GM23338 (cell line): ENCODE measurements around the gene FGF1. TPM values are rescaled to one million over a fixed set of nuclear protein-coding genes. Genes with fewer than 3 reads are reported as not detected.

Experiments used
- ATAC-seq: fragments of 200-7000 bp; cut with Tn5 transposase; 3 replicates; pipeline ENCODE4 v1.9.1; 2020
- DNase-seq: peaks from one replicate; pipeline ENCODE4 v3.0.0-alpha.2; 2015; ENCODE audit warnings: low spot score
- H2AFZ ChIP-seq: fragments of 200-600 bp; sonication (generic); 2 replicates; pipeline ENCODE4 v1.8.0; 2016; ENCODE audit warnings: antibody characterized with exemption, mild to moderate bottlenecking, moderate library complexity
- H3F3A ChIP-seq: fragments of 200-600 bp; sonication (generic); replicated peaks from 2 replicates; pipeline ENCODE4 v1.8.0; 2017; ENCODE audit warnings: antibody characterized with exemption, mixed run types, low read depth
- H3K27ac ChIP-seq: fragments of 200-600 bp; sonication (generic); 2 replicates; pipeline ENCODE4 v1.6.1; 2016; ENCODE audit warnings: low read depth
- H3K27me3 ChIP-seq: fragments of 200-600 bp; sonication (generic); 2 replicates; pipeline ENCODE4 v1.8.0; 2016; ENCODE audit warnings: mild to moderate bottlenecking, mixed run types, moderate library complexity; ENCODE audit not compliant: insufficient read depth
- H3K36me3 ChIP-seq: fragments of 200-600 bp; sonication (generic); 2 replicates; pipeline ENCODE4 v1.8.0; 2016; ENCODE audit warnings: mild to moderate bottlenecking; ENCODE audit not compliant: insufficient read depth
- H3K4me1 ChIP-seq: fragments of 200-600 bp; sonication (generic); 2 replicates; pipeline ENCODE4 v1.8.0; 2016; ENCODE audit warnings: mild to moderate bottlenecking, moderate library complexity; ENCODE audit not compliant: insufficient read depth
- H3K4me2 ChIP-seq: fragments of 200-600 bp; sonication (generic); 2 replicates; pipeline ENCODE4 v1.7.1; 2017; ENCODE audit warnings: mixed run types
- H3K4me3 ChIP-seq: fragments of 200-600 bp; sonication (generic); 2 replicates; pipeline ENCODE4 v1.6.1; 2016; ENCODE audit warnings: mixed run types
- H3K79me2 ChIP-seq: fragments of 200-600 bp; sonication (generic); replicated peaks from 2 replicates; pipeline ENCODE4 v1.8.0; 2017; ENCODE audit warnings: mild to moderate bottlenecking; ENCODE audit not compliant: insufficient read depth
- H3K9me2 ChIP-seq: fragments of 200-600 bp; sonication (generic); 2 replicates; pipeline ENCODE4 v1.8.0; 2017; ENCODE audit not compliant: insufficient read depth
- H4K20me1 ChIP-seq: fragments of 200-600 bp; sonication (generic); replicated peaks from 2 replicates; pipeline ENCODE4 v1.8.0; 2017; ENCODE audit warnings: mild to moderate bottlenecking; ENCODE audit not compliant: insufficient read depth
- H3K27ac Mint-ChIP-seq: 2 replicates; pipeline ENCODE4 v1.8.0; 2020; ENCODE audit warnings: inconsistent platforms, mild to moderate bottlenecking, moderate library complexity, mixed read lengths
- H3K27me3 Mint-ChIP-seq: 3 replicates; pipeline ENCODE4 v1.8.0; 2022; ENCODE audit warnings: low read depth, mild to moderate bottlenecking, moderate library complexity, mixed read lengths, inconsistent platforms; ENCODE audit not compliant: insufficient read depth, poor library complexity
- H3K36me3 Mint-ChIP-seq: 3 replicates; pipeline ENCODE4 v1.8.0; 2021; ENCODE audit warnings: low read depth, mild to moderate bottlenecking, inconsistent platforms, moderate library complexity, mixed read lengths
- H3K4me1 Mint-ChIP-seq: 3 replicates; pipeline ENCODE4 v1.8.0; 2020; ENCODE audit warnings: mild to moderate bottlenecking, inconsistent platforms, mixed read lengths
- H3K4me3 Mint-ChIP-seq: 3 replicates; pipeline ENCODE4 v1.8.0; 2021; ENCODE audit warnings: moderate library complexity, mild to moderate bottlenecking, inconsistent platforms, mixed read lengths
- H3K9me3 Mint-ChIP-seq: 3 replicates; pipeline ENCODE4 v1.8.0; 2020; ENCODE audit warnings: moderate library complexity, mild to moderate bottlenecking, inconsistent platforms, mixed read lengths
- CREB1 ChIP-seq: fragments of 250-450 bp; sonication (Bioruptor Pico); IDR thresholded peaks from 2 replicates; pipeline ENCODE4 v1.5.0; 2020; ENCODE audit warnings: low read depth, mild to moderate bottlenecking, moderate library complexity
- CTCF ChIP-seq, 2 experiments: fragments of 200-600 bp in 1 of 2; sonication (generic) in 1 of 2; conservative IDR thresholded peaks; 2 replicates each; pipeline versions ENCODE4 v1.5.1 to v1.6.1; 2016 to 2017; ENCODE audit warnings: antibody characterized with exemption in 2 of 2, low read depth in 2 of 2, mild to moderate bottlenecking in 2 of 2, moderate library complexity in 1 of 2
- ETS1 ChIP-seq: IDR thresholded peaks from 2 replicates; pipeline ENCODE4 v1.6.1; 2016; ENCODE audit warnings: antibody characterized with exemption
- EZH2 ChIP-seq: fragments of 200-600 bp; sonication (generic); IDR thresholded peaks from one replicate; pipeline ENCODE4 v1.8.0; 2017; ENCODE audit warnings: antibody characterized with exemption, mild to moderate bottlenecking, low read depth; ENCODE audit not compliant: unreplicated experiment
- EZH2phosphoT487 ChIP-seq: fragments of 200-600 bp; sonication (generic); IDR thresholded peaks from one replicate; pipeline ENCODE4 v1.8.1; 2018; ENCODE audit warnings: antibody characterized with exemption; ENCODE audit not compliant: unreplicated experiment
- JUNB ChIP-seq: IDR thresholded peaks from one replicate; pipeline ENCODE4 v1.6.1; 2016; ENCODE audit warnings: antibody characterized with exemption; ENCODE audit not compliant: unreplicated experiment
- NANOG ChIP-seq: IDR thresholded peaks from 2 replicates; pipeline ENCODE4 v1.6.1; 2016; ENCODE audit warnings: antibody characterized with exemption, borderline replicate concordance
- POLR2AphosphoS5 ChIP-seq: IDR thresholded peaks from 2 replicates; pipeline ENCODE4 v1.6.1; 2016; ENCODE audit warnings: antibody characterized with exemption, low read depth
- STAT1 ChIP-seq: IDR thresholded peaks from one replicate; pipeline ENCODE4 v1.6.1; 2016; ENCODE audit warnings: antibody characterized with exemption; ENCODE audit not compliant: unreplicated experiment
- ZNF114 ChIP-seq: fragments of 250-450 bp; sonication (Bioruptor Pico); IDR thresholded peaks from 2 replicates; pipeline ENCODE4 v1.5.0; 2020; ENCODE audit warnings: mild to moderate bottlenecking, moderate library complexity
- ZNF331 ChIP-seq: fragments of 250-450 bp; sonication (Bioruptor Pico); IDR thresholded peaks from 2 replicates; pipeline ENCODE4 v1.5.0; 2020; ENCODE audit warnings: low read depth, mild to moderate bottlenecking, moderate library complexity
- ZNF462 ChIP-seq: fragments of 250-450 bp; sonication (Bioruptor Pico); IDR thresholded peaks from 2 replicates; pipeline ENCODE4 v1.5.0; 2020; ENCODE audit warnings: mild to moderate bottlenecking, moderate library complexity
- polyA plus RNA-seq: library from polyadenylated mRNA; unstranded; fragments of >200 nt; fragmentation: Nextera tagmentation; extraction: Ambion mirVana; gene quantifications from 2 replicates; pipeline ENCODE4 v1.2.1, GENCODE V29; 2016
- total RNA-seq: library from RNA; depleted of rRNA; stranded (reverse); fragments of >200 nt; shearing (Covaris generic); gene quantifications from 2 replicates; pipeline ENCODE4 v1.2.3, GENCODE V29; 2014
- TF ChIP-seq, protein P1 (sequence below): IDR thresholded peaks from one replicate; pipeline ENCODE4 v1.6.1; 2018; ENCODE audit warnings: antibody characterized with exemption; ENCODE audit not compliant: unreplicated experiment

The FGF1 gene
- total and polyA plus RNA-seq, 2 experiments from 2014 or later: 0.21 to 0.34 TPM

GRCh38 chr5:142659405-142659804 is 26.5 kb downstream of the FGF1 start:
- Mint-ChIP-seq H3K9me3 (no peaks in the 10 kb centered on the region), H3K4me1 (peaks cover 18% of the 10 kb centered on the region), H3K27ac (no peak overlapping the region), H3K27me3 (peaks cover 4% of the 10 kb centered on the region), H3K4me3 (no peak overlapping the region), H3K36me3 (no peaks in the 10 kb centered on the region)
- ATAC-seq (no peak), DNase-seq (no peak)
- Histone ChIP-seq H3F3A (no peaks in the 10 kb centered on the region), H3K4me2 (no peak overlapping the region), H3K4me3 (no peak overlapping the region), H3K27ac (no peak overlapping the region), H3K79me2 (no peaks in the 10 kb centered on the region), H4K20me1 (no peaks in the 10 kb centered on the region), H3K27me3 (no peaks in the 10 kb centered on the region), H3K9me2 (0 out of 2 replicates have a peak, but pooled peaks cover 3% of the 10 kb centered on the region), H2AFZ (no peak overlapping the region), H3K36me3 (no peaks in the 10 kb centered on the region), H3K4me1 (0 out of 2 replicates have a peak, but pooled peaks cover 9% of the 10 kb centered on the region)
- TF ChIP-seq ZNF114 (CRISPR knock-in tag) (no peak), POLR2AphosphoS5 (no peak), ZNF462 (CRISPR knock-in tag) (no peak), EZH2phosphoT487 (no peak), JUNB (no peak), STAT1 (no peak), ETS1 (no peak), CREB1 (CRISPR knock-in tag) (no peak), CTCF (conservative IDR thresholded peaks at IDR 0.05; ENCODE audit: low read depth in 2 of 2) (no peak), ZNF331 (CRISPR knock-in tag) (no peak), EZH2 (no peak), NANOG (no peak)
- TF ChIP-seq, protein P1, sequence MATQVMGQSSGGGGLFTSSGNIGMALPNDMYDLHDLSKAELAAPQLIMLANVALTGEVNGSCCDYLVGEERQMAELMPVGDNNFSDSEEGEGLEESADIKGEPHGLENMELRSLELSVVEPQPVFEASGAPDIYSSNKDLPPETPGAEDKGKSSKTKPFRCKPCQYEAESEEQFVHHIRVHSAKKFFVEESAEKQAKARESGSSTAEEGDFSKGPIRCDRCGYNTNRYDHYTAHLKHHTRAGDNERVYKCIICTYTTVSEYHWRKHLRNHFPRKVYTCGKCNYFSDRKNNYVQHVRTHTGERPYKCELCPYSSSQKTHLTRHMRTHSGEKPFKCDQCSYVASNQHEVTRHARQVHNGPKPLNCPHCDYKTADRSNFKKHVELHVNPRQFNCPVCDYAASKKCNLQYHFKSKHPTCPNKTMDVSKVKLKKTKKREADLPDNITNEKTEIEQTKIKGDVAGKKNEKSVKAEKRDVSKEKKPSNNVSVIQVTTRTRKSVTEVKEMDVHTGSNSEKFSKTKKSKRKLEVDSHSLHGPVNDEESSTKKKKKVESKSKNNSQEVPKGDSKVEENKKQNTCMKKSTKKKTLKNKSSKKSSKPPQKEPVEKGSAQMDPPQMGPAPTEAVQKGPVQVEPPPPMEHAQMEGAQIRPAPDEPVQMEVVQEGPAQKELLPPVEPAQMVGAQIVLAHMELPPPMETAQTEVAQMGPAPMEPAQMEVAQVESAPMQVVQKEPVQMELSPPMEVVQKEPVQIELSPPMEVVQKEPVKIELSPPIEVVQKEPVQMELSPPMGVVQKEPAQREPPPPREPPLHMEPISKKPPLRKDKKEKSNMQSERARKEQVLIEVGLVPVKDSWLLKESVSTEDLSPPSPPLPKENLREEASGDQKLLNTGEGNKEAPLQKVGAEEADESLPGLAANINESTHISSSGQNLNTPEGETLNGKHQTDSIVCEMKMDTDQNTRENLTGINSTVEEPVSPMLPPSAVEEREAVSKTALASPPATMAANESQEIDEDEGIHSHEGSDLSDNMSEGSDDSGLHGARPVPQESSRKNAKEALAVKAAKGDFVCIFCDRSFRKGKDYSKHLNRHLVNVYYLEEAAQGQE: no peak
